GM18870 (cell line): ENCODE data around the gene NFS1.
"Not testable (repeated sequence)": the region's sequence is repeated elsewhere in the genome, so short reads cannot be mapped to it uniquely, and the experiment has no call there.

Source experiments
- ATAC-seq: cut with Tn5 transposase; IDR thresholded peaks from one replicate; pipeline ENCODE4 v1.9.1; 2021; ENCODE audit warnings: moderate library complexity; ENCODE audit not compliant: unreplicated experiment

Gene NFS1

GRCh38 chr20:35699127-35699956, at the start of gene NFS1, which contains the start of gene ROMO1:
Gene NFS1, minus strand, starts transcription at chr20:35699352. Its CDS starts 64 bp downstream, at chr20:35699288.
Gene ROMO1, plus strand, starts transcription at chr20:35699405. Its CDS starts 228 bp downstream, at chr20:35699633.
- ATAC-seq = peak; percentile 39

DNA sequence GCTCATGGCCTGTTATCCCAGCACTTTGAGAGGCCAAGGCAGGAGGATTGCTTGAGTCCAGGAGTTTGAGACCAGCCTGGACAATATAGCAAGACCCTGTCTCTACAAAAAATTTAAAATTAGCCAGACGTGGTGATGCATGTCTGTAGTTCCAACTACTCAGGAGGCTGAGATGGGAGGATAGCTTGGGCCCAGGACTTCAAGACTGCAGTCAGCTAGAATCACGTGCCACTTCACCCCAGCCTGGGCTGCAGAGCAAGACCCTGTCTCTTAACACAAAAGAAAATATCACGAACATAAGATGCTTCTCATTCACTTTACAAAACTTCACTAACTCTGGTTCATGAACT, 45.3 kb upstream of the NFS1 start:
- not testable (repeated sequence) for ATAC-seq

GRCh38 chr20:35743693-35744491, 44.7 kb upstream of the NFS1 start:
- ATAC-seq = no peak

DNA sequence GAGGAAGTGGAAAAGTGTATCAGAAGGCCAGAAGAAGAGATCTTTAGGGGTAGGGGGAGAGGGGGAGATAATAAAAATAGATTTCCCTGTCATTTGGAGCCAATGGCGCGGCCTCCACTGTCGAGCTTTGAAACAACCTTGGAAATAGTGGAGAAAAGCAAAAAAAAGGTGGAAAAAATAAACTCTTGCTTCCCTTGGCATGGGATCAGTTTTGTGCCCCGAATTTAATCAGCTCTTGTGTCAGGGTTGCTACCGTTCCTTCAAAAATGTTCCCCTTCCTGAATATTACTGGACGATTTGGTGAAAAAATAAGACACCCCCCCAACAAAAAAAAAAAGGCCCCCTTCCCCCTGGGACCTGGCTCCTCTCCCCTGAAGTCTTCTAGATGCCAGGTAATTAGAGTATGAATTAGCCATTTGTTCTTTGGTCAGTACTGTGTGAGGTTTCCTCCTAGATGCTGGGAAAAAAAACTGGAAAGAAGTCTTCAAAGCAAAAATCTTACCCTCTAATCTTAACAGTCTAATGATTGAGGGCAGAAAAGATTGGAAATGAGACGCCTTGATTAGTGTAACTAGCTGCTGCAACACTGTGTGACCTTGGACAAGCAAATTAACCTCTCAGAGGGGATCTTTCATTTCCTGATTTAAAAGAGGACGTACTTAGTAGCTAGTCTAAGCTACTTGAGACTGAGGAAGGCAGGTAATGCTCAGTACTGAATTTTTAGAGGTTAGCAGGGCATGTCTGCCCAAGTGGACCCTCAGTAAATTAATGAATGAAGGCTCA, 43.8 kb upstream of the NFS1 start:
- ATAC-seq = no peak

- ATAC-seq = peak; percentile 85
These were observed 43.0 kb upstream of the NFS1 start, which contains the start of gene RBM39 for GRCh38 chr20:35741892-35742740. Gene RBM39, minus strand, starts transcription at chr20:35742260. Its CDS starts 1,386 bp downstream, at chr20:35740874.

- no peak for ATAC-seq
These were observed 40.4 kb upstream of the NFS1 start for GRCh38 chr20:35739294-35740163.

- ATAC-seq = no peak
These were observed 39.4 kb upstream of the NFS1 start for GRCh38 chr20:35738410-35739179.

- no peak for ATAC-seq
These were observed 38.7 kb upstream of the NFS1 start for GRCh38 chr20:35737865-35738333.

GRCh38 chr20:35735826-35736470, 36.8 kb upstream of the NFS1 start:
- no peak for ATAC-seq

DNA sequence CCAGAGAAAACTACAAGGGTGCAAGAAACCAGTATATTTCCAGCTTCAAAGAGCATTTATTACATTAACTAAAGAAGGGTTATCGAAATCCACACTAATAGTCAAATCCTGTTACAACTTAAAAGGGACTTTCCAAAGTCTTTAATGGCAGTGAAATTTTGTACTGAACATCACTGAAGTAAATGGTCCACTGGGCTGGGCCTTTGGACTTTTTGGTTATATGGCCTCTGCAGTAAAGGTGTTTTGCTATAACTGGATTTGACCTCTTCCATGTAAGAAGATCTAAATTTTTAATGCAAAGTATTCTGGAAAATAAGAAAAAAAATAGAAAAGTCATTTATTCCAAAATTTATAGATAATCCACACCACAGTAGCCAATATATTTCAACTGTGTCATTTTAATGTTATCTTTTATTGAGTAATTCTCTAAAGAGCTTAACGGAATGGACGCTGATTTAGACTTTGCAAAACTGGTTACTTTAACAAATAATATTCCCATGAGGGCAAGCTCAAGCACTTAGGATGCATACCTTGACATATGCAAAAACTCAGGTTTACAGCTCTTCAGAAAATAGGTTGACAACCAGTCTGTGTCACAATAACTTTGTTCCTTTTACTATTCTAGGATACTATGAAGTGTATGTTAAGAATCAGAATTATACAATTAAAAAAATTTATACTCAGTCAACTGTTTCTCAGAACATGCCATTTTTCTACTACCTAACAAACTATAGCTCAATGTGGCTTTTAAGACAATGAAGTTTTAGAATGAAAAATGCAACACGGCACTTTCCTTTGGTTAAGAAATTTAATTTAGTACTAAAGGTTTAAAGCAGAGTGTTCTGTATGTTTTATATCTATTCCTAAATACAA, 35.9 kb upstream of the NFS1 start:
- no peak for ATAC-seq

DNA sequence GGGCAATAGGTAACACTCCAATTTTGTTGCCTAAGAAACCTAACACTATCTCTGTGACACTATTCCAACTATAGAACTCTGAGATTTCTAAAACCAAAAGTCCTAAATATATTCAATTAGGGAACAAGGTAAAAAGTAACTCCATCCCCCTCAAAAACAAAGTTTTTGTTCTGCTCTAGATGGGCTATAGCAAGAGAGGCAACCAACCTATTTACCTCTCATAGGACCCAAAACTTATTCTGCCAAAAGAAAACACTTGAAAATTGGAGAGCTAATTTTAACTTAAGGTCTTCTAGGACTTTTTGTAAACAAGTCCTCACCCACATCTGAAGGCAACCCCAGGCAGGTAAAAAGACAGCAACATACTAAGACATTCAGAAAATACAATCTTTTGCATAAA, 35.2 kb upstream of the NFS1 start:
- ATAC-seq = no peak

GRCh38 chr20:35732644-35732982, 33.5 kb upstream of the NFS1 start:
- ATAC-seq = no peak

- ATAC-seq = no peak
These were observed 32.9 kb upstream of the NFS1 start for GRCh38 chr20:35731862-35732643.

GRCh38 chr20:35731469-35731788, 32.3 kb upstream of the NFS1 start:
- no peak for ATAC-seq

DNA sequence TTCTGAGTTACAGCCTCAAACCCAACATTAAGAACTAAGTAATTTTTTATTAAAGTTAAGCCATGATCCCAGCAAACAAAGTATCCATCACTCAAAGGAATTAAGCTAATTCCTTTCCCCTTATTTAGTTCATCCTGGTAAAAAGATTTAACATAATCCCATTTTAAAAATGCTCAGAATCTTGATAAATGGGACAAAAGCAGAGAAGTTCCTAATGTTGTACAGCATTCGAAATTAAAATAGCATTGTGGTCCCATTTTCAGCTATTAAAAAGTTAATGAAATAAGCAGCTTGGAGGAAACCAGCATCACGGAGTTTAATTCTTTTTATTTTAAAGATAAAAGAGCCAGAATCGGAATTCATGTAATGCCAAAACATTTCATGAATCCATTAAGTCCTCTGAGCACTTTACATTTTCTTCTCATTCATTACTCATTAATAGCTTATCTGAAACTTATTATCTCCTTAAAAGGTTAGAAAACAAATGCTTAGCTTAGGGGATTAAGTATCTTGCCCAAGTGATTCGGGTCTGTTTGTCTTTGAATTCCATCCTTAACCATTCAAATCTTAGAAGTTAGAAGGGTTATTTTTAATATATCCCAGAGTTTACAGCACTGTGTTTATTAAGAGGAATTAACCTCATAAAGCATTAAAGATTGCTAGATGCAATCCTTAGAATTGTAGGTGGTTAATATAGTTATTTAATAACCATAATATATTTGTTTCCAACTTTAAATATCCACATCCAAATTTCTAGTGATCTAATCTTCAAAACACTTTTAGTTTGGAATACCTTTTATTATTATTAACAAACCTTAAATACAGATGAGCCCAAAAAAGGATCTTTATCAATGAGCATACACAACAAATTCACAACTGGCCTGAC, 31.7 kb upstream of the NFS1 start:
- no peak for ATAC-seq
